H1 (cell line): ENCODE measurements around the gene PRR33.

Experiments
- CEBPB ChIP-seq: IDR thresholded peaks from 2 replicates; pipeline ENCODE4 v1.6.1; 2012; ENCODE audit warnings: low read depth, low read length
- CREB1 ChIP-seq: IDR thresholded peaks from 2 replicates; pipeline ENCODE4 v1.6.1; 2012; ENCODE audit warnings: inconsistent platforms
- EGR1 ChIP-seq: IDR thresholded peaks from 2 replicates; pipeline ENCODE4 v1.6.1; 2011; ENCODE audit warnings: low read depth, low read length, borderline replicate concordance
- EP300 ChIP-seq, 2 experiments: IDR thresholded peaks; 1 replicate in 1 of 2; 2 replicates in 1 of 2; pipeline ENCODE4 v1.6.1; 2011 to 2012; ENCODE audit warnings: low read depth in 2 of 2, low read length in 2 of 2, mild to moderate bottlenecking in 2 of 2, borderline replicate concordance in 1 of 2, inconsistent platforms in 1 of 2, moderate library complexity in 1 of 2
- FOSL1 ChIP-seq: IDR thresholded peaks from 2 replicates; pipeline ENCODE4 v1.6.1; 2011; ENCODE audit warnings: mild to moderate bottlenecking, low read depth, low read length, moderate library complexity; ENCODE audit not compliant: insufficient read depth
- MAFK ChIP-seq: IDR thresholded peaks from 2 replicates; pipeline ENCODE4 v1.6.1; 2012; ENCODE audit warnings: low read depth, mild to moderate bottlenecking, improper control_type of control experiment, low read length
- POLR2A ChIP-seq, 2 experiments: IDR thresholded peaks; 1 replicate in 1 of 2; 2 replicates in 1 of 2; pipeline ENCODE4 v1.6.1; 2011; ENCODE audit warnings: low read depth in 2 of 2, low read length in 2 of 2, mild to moderate bottlenecking in 2 of 2; ENCODE audit errors: control extremely low read depth in 1 of 2
- POLR2AphosphoS5 ChIP-seq: IDR thresholded peaks from 2 replicates; pipeline ENCODE4 v1.6.1; 2011; ENCODE audit warnings: low read depth, low read length
- RAD21 ChIP-seq, 2 experiments: IDR thresholded peaks in 1 of 2; conservative IDR thresholded peaks in 1 of 2; 2 replicates each; pipeline ENCODE4 v1.6.1; 2011; ENCODE audit warnings: low read depth in 2 of 2, low read length in 2 of 2, improper control_type of control experiment in 1 of 2, inconsistent platforms in 1 of 2, mild to moderate bottlenecking in 1 of 2, moderate library complexity in 1 of 2
- SIN3A ChIP-seq, 2 experiments: IDR thresholded peaks in 1 of 2; conservative IDR thresholded peaks in 1 of 2; 2 replicates each; pipeline ENCODE4 v1.6.1; 2011 to 2012; ENCODE audit warnings: low read length in 2 of 2, improper control_type of control experiment in 1 of 2, low read depth in 1 of 2, mild to moderate bottlenecking in 1 of 2
- TAF1 ChIP-seq: IDR thresholded peaks from 2 replicates; pipeline ENCODE4 v1.6.1; 2011; ENCODE audit warnings: mild to moderate bottlenecking, low read depth, low read length
- YY1 ChIP-seq: IDR thresholded peaks from 2 replicates; pipeline ENCODE4 v1.6.1; 2011; ENCODE audit warnings: low read depth, mild to moderate bottlenecking, low read length
- TF ChIP-seq, protein P1 (sequence below), 3 experiments: IDR thresholded peaks; 1 replicate in 2 of 3; 2 replicates in 1 of 3; pipeline versions ENCODE4 v1.5.1 to v1.6.1; 2011; ENCODE audit warnings: low read length in 3 of 3, mild to moderate bottlenecking in 3 of 3, inconsistent platforms in 2 of 3, low read depth in 1 of 3, moderate library complexity in 1 of 3; ENCODE audit not compliant: insufficient read depth in 1 of 3; ENCODE audit errors: control extremely low read depth in 1 of 3
- TF ChIP-seq, protein P2 (sequence below): IDR thresholded peaks from 2 replicates; pipeline ENCODE4 v1.6.1; 2012; ENCODE audit warnings: inconsistent platforms

GRCh38 chr11:1888347-1888753 lies 3.3 kb downstream of the PRR33 start:
- TF ChIP-seq CEBPB, result no peak
- no peak for TF ChIP-seq YY1
- TF ChIP-seq, protein P1, sequence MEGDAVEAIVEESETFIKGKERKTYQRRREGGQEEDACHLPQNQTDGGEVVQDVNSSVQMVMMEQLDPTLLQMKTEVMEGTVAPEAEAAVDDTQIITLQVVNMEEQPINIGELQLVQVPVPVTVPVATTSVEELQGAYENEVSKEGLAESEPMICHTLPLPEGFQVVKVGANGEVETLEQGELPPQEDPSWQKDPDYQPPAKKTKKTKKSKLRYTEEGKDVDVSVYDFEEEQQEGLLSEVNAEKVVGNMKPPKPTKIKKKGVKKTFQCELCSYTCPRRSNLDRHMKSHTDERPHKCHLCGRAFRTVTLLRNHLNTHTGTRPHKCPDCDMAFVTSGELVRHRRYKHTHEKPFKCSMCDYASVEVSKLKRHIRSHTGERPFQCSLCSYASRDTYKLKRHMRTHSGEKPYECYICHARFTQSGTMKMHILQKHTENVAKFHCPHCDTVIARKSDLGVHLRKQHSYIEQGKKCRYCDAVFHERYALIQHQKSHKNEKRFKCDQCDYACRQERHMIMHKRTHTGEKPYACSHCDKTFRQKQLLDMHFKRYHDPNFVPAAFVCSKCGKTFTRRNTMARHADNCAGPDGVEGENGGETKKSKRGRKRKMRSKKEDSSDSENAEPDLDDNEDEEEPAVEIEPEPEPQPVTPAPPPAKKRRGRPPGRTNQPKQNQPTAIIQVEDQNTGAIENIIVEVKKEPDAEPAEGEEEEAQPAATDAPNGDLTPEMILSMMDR (IDR thresholded peaks at IDR 0.05; ENCODE audit: control extremely low read depth in 1 of 3, insufficient read depth in 1 of 3, low read depth in 1 of 3, low read length in 3 of 3), result no peak
- TF ChIP-seq MAFK, result no peak
- TF ChIP-seq CREB1, result no peak
- no peak for TF ChIP-seq SIN3A (conservative IDR thresholded peaks at IDR 0.05 in 1 of 2, IDR thresholded peaks at IDR 0.05 in 1 of 2; ENCODE audit: low read depth in 1 of 2, low read length in 2 of 2)
- TF ChIP-seq TAF1, result no peak
- no peak for TF ChIP-seq RAD21 (IDR thresholded peaks at IDR 0.05 in 1 of 2, conservative IDR thresholded peaks at IDR 0.05 in 1 of 2; ENCODE audit: low read depth in 2 of 2, low read length in 2 of 2)
- no peak for TF ChIP-seq EP300 (IDR thresholded peaks at IDR 0.05; ENCODE audit: borderline replicate concordance in 1 of 2, low read depth in 2 of 2, low read length in 2 of 2)
- no peak for TF ChIP-seq EGR1
- TF ChIP-seq, protein P2, sequence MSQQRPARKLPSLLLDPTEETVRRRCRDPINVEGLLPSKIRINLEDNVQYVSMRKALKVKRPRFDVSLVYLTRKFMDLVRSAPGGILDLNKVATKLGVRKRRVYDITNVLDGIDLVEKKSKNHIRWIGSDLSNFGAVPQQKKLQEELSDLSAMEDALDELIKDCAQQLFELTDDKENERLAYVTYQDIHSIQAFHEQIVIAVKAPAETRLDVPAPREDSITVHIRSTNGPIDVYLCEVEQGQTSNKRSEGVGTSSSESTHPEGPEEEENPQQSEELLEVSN, result no peak
- TF ChIP-seq FOSL1, result no peak
- no peak for TF ChIP-seq POLR2A (IDR thresholded peaks at IDR 0.05; ENCODE audit: control extremely low read depth in 1 of 2, low read depth in 2 of 2, low read length in 2 of 2)
- no peak for TF ChIP-seq POLR2AphosphoS5
